GM18499 (cell line): ENCODE results near the gene TEX2.
"Not testable (repeated sequence)": the region's sequence is repeated elsewhere in the genome, so short reads cannot be mapped to it uniquely, and the experiment has no call there.

ENCODE experiments used
- ATAC-seq: cut with Tn5 transposase; IDR thresholded peaks from one replicate; pipeline ENCODE4 v1.9.1; 2021; ENCODE audit warnings: moderate number of reproducible peaks; ENCODE audit not compliant: insufficient read depth, unreplicated experiment

The TEX2 gene

DNA sequence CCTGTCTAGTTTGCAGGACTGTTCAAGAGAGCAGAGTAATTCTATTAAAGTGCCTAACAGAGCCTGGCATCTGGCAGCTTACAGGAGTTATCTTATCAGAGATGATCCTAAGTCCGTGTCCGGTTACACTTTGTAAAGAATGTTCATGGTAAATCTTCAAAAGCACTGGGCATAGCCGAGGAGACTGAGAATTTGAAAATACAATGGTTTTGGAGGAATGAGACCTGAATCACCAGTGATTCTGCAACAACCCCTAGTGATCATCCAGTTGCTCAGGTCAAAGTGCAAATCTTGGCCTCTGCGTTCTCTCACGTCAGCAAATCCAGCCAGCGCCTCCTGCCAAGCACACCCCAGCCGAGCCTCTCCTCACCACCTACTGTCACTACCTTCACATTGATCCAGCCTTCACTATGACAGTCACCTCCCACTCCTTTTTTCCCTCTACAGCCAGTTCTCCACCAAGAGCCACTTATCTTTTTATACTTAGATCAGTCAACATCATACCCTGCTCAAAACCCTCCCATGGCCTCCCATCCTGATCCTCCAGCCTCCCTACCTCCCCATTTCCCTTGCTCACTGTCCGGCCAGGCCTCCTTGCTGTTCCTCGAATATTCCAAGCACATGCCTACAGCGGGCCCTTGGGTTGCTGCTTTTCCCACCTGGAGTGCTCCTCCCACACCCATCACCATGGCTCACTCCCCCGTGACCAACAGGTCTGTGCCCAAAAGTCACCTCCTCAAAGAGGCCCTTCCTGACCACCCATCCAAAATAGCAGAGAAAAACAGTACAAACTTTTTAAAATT lies 75.8 kb downstream of the TEX2 start:
- ATAC-seq = no peak

DNA sequence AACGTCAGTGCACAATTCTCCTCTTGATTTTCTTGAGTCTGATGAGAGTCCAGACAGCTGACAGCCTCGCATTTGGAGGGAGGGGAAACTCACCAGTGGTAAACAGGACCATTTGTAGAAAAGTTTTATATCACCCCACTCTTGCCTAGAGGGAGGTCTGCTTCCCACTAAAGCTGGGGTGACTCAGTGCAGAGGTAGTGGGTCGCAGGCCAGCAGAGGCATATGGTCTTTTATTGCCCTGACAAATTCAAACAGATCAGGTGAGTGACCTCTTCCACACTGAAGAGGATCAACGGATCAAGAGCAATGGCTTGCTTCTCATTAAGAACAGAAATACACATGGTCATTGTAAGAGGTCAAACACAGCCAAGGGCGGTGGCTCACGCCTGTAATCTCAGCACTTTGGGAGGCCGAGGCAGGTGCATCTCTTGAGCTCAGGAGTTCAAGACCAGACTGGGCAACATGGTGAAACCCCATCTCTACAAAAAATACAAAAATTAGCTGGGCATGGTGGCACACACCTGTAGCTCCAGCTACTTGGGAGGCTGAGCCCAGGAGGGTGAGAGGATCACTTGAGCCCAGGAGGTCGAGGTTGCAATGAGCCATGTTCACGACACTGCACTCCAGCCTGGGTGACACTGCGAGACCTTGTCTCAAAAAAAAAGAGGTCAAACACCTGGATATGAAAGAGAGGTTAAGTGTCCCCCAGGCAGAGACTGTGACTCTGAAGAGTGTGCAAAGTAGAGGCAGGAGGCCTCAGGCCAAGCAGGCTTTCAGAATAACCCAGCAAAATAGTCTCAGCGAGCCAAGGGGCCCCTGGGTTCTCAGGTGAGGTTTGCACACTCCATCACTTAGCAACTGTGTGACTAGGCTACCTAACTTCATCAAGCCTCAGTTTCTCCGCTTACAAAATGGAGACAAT lies 76.6 kb downstream of the TEX2 start:
- no peak for ATAC-seq

DNA sequence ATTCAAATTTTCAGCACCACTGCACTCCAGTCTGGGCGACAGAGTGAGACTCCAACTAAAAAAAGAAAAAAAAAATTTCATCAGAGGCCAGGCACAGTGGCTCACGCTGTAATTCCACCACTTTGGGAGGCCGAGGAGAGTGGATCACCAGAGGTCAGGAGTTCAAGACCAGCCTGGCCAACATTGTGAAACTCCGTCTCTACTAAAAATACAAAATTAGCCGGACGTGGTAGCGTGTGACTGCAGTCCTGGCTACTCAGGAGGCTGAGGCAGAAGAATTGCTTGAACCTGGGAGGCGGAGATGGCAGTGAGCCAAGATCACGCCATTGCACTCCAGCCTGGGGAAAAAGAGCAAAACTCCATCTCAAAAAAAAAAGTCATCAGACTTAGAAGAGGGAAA lies 77.5 kb downstream of the TEX2 start:
- ATAC-seq = not testable (repeated sequence)

DNA sequence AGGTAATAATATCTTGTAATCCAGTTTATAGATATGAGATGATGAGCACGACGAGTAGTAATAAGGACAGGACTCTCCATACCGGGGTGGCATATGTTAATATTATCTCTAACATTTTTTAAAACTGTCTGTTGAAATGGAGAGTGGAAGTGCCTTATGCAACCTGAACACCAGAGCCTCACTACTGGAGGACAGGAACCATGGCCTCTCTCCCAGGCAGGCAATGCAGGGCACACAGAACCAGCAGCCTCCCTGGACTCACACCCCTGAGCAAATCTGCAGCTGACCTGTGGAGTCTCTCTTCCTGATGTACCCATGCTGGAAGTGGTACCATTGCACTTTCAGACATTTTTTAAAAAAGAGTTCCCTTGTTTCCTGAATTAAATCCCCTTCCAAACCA lies 78.0 kb downstream of the TEX2 start:
- no peak for ATAC-seq

DNA sequence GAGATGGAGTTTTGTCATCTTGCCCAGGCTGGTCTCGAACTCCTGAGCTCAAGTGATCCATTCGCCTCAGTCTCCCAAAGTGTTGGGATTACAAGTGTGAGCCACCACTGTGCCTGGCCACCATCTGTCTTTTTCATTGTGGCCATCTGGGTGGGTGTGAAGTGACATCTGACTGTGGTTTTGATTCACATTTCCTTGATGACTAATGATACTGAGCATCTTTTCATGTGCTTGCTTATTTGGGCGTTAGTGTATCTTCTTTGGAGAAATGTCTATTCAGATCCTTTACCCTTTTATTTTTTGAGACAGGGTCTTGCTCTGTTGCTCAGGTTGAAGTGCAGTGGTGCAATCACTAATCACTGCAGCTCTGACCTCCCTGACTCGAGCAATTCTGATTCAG lies 79.2 kb downstream of the TEX2 start:
- no peak for ATAC-seq

DNA sequence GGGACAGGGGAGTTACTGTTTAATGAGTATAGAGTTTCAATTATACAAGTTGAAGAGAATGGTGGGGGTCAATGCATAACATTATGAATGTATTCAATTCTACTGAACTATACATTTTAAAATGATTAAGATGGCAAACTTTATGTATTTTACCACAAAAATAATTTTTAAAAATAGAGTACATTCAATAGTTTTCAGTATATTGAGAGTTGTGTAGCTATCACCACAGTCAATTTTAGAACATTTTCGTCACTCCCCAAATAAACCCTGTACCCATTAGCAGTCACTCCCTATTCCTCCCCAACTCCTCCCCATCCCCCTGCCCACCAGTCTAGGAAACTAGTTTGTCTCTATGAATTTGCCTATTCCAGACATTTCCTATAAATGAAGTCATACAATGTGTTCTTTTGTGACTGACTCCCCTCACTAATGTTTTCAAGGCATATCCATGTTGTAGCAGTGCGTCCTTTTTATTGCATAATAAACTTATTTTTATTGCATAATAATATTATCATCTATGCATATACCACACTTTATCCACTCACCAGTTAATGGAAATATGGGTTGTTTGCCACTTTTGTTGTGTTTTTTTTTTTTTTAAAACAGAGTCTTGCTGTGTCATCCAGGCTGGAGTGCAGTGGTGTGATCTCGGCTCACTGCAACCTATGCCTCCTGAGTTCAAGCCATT lies 80.6 kb downstream of the TEX2 start:
- ATAC-seq = no peak

DNA sequence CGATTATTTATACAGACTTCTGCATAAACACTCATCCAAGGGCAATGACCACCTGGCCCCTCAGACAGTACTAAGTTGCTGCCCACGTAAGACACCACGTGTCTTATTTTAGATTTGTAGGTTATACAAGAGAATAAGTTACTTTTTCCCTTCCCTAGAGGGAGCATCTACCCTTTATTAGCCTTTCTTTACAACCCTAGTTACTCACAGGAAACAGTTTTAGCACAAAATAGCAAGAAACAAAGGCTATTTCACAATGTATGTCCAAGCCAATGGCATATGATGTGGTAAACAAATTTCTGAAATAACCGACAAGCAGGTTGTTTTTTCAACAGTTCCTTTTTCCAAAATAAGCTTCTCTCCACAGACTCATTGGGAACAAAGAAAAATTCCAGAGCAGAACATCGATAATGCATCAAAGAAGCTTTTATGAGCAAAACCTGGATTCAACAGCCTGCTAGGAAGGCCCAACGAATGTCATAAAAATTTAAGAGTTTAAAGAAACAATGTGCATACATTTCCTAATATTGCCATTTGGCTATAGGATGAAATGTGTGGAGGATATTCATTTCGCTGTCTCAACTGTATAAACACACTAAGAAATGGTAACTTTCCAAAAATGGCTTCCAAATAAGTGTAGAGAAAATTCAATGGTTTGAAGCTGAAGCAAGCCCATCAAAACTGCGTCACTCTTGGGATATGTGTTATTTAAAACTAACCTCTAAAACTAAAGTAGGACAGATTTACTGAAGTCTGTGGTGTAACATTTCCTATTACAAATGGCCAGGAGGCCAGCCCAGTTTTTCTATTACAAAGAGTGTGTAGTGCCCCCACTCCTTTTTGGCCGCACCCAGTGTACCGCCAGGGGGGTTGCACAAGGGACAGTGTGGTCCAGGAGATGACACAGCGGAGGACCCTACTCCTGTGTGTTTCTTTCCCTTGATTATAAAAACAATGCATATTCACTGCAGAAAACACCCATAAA lies 82.7 kb downstream of the TEX2 start:
- ATAC-seq = no peak

DNA sequence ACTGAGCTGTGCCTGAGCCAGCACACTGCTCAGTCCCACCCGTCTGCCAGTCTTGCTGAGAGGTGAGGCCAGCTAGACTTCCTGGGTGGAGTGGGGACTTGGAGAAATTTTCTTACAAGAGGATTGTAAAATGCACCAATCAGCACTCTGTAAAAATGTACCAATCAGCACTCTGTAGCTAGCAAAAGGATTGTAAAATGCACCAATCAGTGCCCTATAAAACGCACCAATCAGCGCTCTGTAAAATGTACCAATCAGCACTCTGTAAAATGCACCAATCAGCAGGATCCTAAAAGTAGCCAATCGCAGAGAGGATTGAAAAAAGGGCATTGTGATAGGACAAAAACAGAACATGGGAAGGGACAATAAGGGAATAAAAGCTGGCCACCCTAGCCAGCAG lies 84.0 kb downstream of the TEX2 start:
- ATAC-seq = not testable (repeated sequence)

DNA sequence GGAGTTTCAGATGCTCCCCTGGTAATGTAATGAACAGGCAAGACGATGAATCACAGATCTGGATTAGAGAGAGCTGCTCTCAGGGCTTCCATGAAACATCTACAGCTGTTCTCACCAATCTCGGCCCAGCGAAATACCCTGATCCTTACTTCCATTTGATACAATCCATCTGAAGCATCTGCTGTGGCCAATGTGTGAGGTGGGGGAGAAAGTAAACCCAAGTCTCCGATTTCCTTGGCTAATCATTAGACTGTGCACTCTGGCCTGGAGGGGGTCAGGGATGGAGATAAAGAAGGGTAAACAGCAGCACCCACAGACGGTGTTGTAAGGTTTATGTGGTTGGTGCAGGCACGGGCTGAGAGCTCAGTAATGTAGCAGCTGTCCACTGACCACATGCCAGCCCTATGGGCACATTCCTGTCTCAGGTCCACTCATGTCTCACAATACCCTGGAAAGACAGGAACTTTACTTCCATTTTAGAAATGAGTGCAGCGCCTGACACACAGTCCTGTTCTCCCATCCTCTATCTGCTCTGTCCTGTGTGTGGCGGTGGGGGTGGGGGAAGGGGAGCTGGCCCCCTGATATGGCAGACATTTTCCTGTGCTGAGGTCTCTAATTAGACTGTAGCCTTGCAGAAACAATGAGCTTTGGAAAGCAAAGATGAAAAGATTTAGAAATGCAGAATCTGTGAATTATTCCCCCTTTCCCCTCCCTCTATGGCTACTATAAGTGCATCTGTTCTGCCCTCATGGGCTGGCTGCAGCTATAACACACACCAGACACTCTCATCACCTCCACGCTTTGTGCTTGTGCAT lies 84.8 kb downstream of the TEX2 start:
- ATAC-seq = no peak

DNA sequence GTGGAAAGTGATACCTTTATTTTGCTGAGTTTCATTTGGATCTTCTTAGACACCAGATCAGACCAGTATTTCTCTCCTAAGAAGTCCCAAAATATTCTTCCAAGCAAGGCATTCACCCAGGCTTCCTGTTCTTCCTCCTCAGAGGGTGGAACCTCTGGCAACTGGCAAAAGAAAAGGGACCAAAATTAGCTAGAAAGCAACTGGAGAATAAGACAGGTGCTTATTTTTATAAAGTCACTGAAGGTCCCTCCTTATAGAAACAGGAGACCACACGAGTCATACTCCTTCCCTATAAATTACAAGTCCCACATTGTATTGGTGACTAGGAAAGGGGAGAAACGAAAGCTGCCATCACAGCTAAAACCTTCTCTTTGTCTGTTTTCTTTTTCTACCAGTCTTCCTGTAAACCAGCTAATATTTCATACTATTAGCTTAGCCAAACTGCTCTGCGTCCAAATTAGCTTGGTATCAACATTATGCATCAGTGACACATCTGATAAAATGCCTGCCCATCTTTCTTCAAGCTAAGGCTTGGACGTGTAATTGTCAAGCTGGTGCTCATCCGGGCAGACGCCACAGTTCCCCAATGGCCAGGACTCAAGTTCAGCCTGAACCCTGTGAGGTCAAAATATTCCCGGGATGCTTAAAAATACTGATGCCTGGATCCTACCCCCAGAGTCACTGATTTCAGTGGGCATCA lies 85.6 kb downstream of the TEX2 start:
- no peak for ATAC-seq

DNA sequence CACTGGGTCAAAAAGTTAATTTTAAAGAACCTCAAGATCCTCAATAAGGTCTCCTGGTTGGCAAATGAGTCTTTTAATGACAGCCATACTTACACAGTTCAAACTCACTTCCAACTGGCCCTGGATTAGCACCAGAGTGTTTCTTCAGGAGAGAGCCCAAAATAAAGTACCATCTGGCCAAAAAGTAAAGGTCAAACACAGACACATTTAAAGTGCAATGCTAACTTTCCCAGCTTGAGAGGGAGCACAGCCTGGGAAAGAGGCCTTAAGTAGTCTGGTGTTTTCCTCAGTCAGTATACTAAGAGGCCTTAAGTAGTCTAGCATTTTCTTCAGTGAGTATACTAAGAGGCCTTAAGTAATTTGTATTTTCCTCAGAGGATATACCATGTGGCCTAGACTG lies 86.5 kb downstream of the TEX2 start:
- no peak for ATAC-seq

DNA sequence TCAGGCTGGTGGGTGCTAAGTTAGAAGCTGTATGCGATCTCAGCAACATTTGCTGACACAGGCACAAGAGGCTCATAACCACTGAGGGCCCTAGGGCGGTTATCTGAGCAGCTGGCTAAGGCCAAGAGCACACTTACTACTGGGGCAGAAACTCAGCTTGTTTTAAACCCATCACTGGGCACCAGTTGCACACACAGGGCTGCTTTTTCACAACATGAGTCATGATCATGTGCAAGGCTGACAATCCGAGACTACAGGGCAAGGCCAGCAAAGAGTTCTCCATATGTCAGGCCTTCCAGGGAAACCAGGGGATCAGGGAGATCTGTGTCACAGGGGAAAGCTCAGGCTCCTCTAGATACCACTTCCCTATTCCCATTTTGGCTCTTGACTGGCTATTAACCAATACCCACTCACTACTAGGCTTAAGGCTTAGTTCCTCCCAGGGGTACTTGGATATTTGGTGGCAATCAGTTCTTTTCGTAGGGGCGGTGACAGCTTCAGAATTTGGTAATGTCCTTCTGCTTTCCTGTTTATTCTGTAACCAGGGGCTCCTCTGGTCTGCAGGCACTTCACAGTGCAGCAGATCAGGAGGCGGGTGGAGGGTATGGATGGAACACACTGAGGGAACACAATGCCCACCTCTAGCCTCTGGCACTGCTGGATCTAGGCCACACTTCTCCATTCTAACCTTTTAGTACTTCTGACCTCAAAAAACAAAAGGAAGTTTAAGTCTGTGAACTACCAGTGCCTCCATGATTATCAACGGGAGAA lies 88.2 kb downstream of the TEX2 start:
- no peak for ATAC-seq

DNA sequence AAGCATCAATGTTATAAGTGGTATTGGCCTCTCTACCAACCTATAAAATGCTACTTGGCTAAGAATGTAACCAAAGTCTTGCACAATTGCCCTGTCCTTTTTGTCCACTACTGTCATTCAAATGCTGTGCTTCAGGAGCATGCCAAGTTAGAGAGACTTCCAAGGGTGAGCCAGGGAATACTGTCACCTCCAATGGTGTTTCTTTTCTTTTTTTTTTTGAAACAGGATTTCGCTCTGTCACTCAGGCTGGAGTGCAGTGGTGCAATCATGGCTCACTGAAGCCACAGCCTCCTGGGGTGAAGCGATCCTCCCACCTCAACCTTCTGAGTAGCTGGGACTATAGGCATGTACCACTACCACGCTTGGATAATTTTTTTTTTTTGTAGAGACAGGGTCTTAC lies 89.4 kb downstream of the TEX2 start:
- no peak for ATAC-seq

DNA sequence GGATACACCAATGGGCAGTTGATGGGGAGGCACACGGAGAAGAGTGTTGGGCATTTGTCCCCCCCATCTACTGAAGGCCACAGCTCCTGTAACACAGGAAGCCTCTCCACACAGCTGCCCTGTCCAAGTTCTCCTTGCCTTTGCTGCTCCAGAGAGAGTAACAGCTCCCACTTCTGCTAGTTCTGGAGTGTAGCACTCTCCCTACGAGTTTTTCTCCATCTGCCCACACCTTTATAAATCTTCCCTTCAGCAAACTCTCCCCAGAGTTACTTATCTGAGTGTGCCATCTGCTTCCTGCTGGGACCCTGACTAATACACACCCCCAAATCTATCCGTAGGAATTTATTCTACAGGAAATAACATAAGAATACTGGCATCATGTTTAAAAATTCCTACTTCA lies 90.5 kb downstream of the TEX2 start:
- ATAC-seq = no peak

DNA sequence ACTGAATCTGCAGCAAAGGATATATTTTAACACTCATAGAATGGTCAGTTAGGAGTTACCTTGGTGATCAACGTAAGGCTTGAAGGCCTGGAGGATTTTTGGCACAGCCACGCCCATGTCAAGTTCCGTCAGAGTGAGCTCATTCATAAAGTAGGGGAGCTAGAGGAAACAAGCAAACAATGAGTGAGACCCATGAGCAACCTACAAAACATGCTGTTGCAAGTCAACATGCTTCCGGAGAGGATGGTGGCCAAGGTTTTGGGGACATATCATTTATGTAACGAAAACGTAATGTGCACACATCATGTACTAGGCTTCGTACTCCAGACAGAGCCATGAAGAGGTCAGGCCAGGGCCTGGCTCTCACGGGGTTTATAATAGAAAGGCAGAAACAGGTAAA lies 92.0 kb downstream of the TEX2 start:
- ATAC-seq = no peak

DNA sequence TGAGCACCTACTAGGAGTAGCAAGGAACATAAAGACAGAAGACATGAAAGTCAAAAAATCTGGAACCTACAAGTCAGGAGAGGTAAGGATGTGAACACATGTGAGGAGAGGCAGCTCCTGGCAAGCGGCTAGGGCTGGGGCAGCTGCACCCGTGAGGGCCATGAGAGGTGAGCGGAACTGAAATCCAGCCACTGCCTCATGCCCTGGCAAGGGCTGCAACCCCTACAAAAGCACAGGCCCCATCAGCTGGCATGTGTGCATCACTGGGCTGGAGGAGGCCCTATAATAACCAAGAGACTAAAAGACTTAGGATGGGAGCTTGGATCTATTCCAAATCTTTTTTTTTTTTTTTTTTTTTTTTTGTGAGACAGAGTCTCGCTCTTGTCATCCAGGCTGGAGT lies 92.8 kb downstream of the TEX2 start:
- ATAC-seq = no peak

DNA sequence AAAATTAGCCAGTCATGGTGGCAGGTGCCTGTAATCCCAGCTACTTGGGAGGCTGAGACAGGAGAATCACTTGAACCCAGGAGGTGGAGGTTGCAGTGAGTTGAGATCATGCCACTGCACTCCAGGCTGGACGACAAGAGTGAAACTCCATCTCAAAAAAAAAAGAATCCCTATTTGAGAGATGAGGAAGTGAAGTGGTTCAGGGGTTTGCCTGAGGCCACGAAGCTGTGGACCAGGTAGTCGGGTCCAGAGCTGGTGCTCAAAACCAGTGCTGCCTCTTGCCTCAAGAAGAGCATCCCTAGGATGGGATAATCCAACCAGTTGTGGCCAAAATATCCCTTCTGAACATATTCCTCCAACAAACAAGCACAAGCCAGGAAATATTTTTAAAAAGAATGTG lies 95.4 kb downstream of the TEX2 start:
- not testable (repeated sequence) for ATAC-seq

DNA sequence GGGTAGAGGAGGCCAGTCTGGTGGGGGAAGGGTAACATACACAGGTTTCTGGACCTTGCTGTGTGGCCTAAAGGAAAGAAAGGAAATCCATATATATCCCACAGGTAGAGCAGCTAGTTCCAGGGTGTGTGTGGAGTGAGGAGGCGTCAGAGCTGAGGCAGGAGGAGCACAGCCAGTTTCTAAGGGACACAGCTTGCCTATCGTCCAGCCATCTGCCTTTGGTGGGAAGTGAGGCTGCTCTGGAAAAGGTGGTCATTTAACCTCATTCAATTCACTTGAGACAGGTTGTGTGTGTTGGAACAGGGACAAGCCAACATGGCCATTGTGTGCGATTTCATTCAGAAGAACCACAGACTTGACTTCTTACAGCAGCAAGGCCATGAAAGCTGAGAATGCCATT lies 96.2 kb downstream of the TEX2 start:
- no peak for ATAC-seq
